PFSK-1 (cell line): ENCODE measurements around the gene NEDD4L.

Source experiments
- FOXP2 ChIP-seq: optimal IDR thresholded peaks from 2 replicates; pipeline ENCODE3; 2011; ENCODE audit warnings: borderline replicate concordance, control low read depth, inconsistent platforms; ENCODE audit not compliant: insufficient read depth; ENCODE audit errors: extremely low read length, extremely low read depth
- POLR2AphosphoS5 ChIP-seq: IDR thresholded peaks from 2 replicates; pipeline ENCODE4 v1.6.1; 2012; ENCODE audit warnings: low read depth, mild to moderate bottlenecking, control low read depth, low read length, moderate library complexity
- REST ChIP-seq, 2 experiments: IDR thresholded peaks; 2 replicates each; pipeline versions ENCODE4 v1.6.1 to v1.8.0; 2011 to 2012; ENCODE audit warnings: low read depth in 2 of 2, low read length in 2 of 2, control low read depth in 1 of 2, inconsistent platforms in 1 of 2, mild to moderate bottlenecking in 1 of 2, moderate library complexity in 1 of 2; ENCODE audit not compliant: insufficient read depth in 1 of 2
- SIN3A ChIP-seq: IDR thresholded peaks from 2 replicates; pipeline ENCODE4 v1.6.1; 2012; ENCODE audit warnings: mild to moderate bottlenecking, low read length, moderate library complexity, borderline replicate concordance; ENCODE audit not compliant: insufficient read depth
- TAF1 ChIP-seq: IDR thresholded peaks from 2 replicates; pipeline ENCODE4 v1.6.1; 2012; ENCODE audit warnings: low read length, control low read depth, borderline replicate concordance; ENCODE audit not compliant: insufficient read depth

The NEDD4L gene

DNA sequence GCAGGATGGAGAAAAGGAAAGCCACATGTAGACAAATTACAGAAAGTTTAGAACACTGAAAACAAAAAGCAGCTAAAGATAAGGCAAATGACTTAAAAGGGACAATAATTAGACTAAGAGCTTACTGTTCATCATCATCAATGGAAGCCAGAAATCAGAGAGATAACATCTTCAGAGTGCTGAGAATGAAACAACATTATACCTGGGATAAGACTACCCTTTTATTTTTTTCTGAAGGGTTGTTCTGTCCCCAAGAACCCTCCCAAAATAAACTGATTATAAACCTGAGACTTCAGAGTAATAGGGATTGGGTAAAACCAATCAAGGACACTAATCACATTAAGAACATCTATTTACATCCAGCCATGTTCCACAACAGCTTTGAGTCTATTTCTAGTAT, 6.9 kb upstream of the NEDD4L start:
- TF ChIP-seq FOXP2 (no peak), REST (IDR thresholded peaks at IDR 0.05; ENCODE audit: insufficient read depth in 1 of 2, low read depth in 2 of 2, low read length in 2 of 2) (no peak), SIN3A (no peak), TAF1 (no peak), POLR2AphosphoS5 (no peak)

DNA sequence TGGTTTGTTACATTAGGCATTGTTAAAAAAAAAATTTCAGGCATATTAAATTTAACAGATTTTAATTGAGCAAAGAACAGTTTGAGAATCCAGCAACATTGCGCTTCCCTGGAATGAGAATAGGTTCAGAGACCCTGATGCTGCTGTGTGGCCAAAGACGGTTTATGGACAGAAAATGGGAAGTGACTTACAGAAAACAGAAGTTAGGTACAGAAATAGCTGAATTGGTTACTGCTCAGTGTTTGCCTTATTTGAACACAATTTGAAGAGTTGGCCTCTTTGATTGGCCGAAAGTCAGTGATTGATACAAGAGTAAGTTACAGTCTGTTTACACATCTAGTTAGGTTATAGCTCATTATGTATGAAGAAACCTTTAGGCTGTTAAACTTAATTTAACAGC, 6.0 kb upstream of the NEDD4L start:
- TF ChIP-seq FOXP2 (no peak), SIN3A (no peak), TAF1 (no peak), REST (IDR thresholded peaks at IDR 0.05; ENCODE audit: insufficient read depth in 1 of 2, low read depth in 2 of 2, low read length in 2 of 2) (no peak), POLR2AphosphoS5 (no peak)

DNA sequence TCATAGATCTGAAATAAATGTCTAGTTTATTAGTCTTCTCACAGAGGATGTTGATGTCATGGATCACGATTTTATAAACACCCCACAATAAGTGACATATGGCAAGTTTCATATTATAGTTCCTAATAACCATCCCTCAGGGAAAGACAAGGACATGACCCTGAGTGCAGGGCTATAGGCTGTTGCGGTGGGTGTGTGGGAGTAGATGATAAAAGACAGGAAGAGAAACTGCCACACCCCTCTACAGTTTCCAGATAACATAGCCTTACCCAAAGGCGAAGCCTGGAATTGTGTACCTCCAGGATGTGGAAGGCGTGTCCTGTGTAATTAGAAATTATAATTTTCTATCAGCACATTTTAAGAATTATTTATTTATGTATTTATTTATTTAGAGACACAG, 2.4 kb upstream of the NEDD4L start:
- TF ChIP-seq REST (IDR thresholded peaks at IDR 0.05; ENCODE audit: insufficient read depth in 1 of 2, low read depth in 2 of 2, low read length in 2 of 2) (no peak), POLR2AphosphoS5 (no peak), TAF1 (no peak), SIN3A (no peak), FOXP2 (no peak)

- no peak for TF ChIP-seq POLR2AphosphoS5
- TF ChIP-seq TAF1, result no peak
Observed at GRCh38 chr18:58042826-58043490, 1.1 kb upstream of the NEDD4L start.

DNA sequence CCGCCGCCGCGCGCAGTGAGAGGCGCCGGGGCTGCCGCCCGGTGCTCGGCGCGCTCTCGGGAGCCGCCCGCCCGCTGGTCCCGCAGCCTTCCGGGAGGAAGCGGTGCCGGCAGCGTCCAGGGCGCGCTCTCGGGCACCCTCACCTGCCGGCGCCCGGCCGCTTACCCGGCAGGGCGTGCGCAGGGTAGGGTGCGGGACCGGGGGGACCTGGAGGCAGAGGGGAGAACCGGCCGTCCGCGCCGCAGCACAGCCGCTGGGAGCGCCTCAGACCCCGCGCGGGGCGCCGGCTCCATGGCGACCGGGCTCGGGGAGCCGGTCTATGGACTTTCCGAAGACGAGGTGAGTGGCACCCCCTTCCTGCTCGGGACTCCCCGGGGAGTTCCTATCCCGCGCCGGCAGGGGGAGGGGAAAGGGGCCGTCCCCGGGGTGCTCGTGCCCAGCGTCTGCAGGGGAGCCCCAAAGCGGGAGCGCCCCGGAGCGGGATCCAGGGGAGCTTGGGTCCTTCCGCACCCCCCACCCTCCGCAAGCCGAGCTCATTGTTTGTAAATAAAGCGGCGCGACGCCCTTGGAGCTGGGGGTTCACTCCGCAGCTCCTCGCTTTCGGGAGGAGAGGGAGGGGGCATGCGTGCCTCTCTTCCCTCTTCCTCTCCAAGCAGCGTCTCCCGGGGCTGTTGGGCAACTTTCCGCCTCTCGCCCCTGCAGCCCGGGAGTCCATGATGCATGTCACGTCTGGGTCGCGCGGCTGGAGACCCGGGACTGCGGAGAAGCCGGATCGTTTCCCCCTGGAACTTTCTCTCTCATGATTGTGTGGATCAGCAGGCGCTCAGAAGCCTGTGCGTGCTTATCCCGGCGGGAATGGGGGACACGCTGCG, 580 bp downstream of the NEDD4L start:
- no peak for TF ChIP-seq SIN3A
- no peak for TF ChIP-seq TAF1
- TF ChIP-seq POLR2AphosphoS5, result no peak
- no peak for TF ChIP-seq REST (IDR thresholded peaks at IDR 0.05; ENCODE audit: insufficient read depth in 1 of 2, low read depth in 2 of 2, low read length in 2 of 2)
